ENCODE measurements around the gene RPL27.
A peak's percentile ranks its signal among the peaks of the same experiment; 100 is the strongest.

GRCh38 chr17:42980274-42980765 is 17.9 kb upstream of the RPL27 start, which contains the start of gene RUNDC1:
- peak; percentile 61 for TF ChIP-seq POLR2A (IDR thresholded peaks at IDR 0.05)
- no peak for TF ChIP-seq CTCF (IDR thresholded peaks at IDR 0.05)
- peak; percentile 88 for TF ChIP-seq POLR2AphosphoS5 (IDR thresholded peaks at IDR 0.05)
